GM21515 (cell line): ENCODE data around the gene KNDC1.
"Not testable (repeated sequence)": the region's sequence is repeated elsewhere in the genome, so short reads cannot be mapped to it uniquely, and the experiment has no call there.

Experiments
- ATAC-seq: cut with Tn5 transposase; IDR thresholded peaks from one replicate; pipeline ENCODE4 v1.9.1; 2021; ENCODE audit not compliant: unreplicated experiment

KNDC1 gene

GRCh38 chr10:133159950-133160825 lies at the start of gene KNDC1:
TSS of gene KNDC1 (plus strand) at chr10:133160219. CDS start at chr10:133160468, 249 bp downstream.
- no peak for ATAC-seq

- ATAC-seq: no peak
Observed at GRCh38 chr10:133110609-133111275, 49.3 kb upstream of the KNDC1 start.

- ATAC-seq: not testable (repeated sequence)
Observed at GRCh38 chr10:133111640-133112039, 48.4 kb upstream of the KNDC1 start.

GRCh38 chr10:133113146-133113830 lies 46.7 kb upstream of the KNDC1 start:
- ATAC-seq: no peak

- ATAC-seq: no peak
Observed at GRCh38 chr10:133113847-133114246, 46.2 kb upstream of the KNDC1 start.

GRCh38 chr10:133114251-133114650 lies 45.8 kb upstream of the KNDC1 start:
- ATAC-seq: no peak

- no peak for ATAC-seq
Observed at GRCh38 chr10:133114726-133115452, 45.1 kb upstream of the KNDC1 start.

- ATAC-seq: no peak
Observed at GRCh38 chr10:133115453-133115842, 44.6 kb upstream of the KNDC1 start.

- ATAC-seq: no peak
Observed at GRCh38 chr10:133115976-133116375, 44.0 kb upstream of the KNDC1 start.

- no peak for ATAC-seq
Observed at GRCh38 chr10:133116455-133116854, 43.6 kb upstream of the KNDC1 start.

GRCh38 chr10:133117036-133117687 lies 42.9 kb upstream of the KNDC1 start:
- ATAC-seq: no peak

- no peak for ATAC-seq
Observed at GRCh38 chr10:133117688-133118071, 42.3 kb upstream of the KNDC1 start.

- ATAC-seq: no peak
Observed at GRCh38 chr10:133121479-133121878, 38.5 kb upstream of the KNDC1 start.

GRCh38 chr10:133122171-133122935 lies 37.7 kb upstream of the KNDC1 start:
- ATAC-seq: no peak

- ATAC-seq: no peak
Observed at GRCh38 chr10:133123050-133123745, 36.8 kb upstream of the KNDC1 start.

- ATAC-seq: no peak
Observed at GRCh38 chr10:133123746-133124356, 36.2 kb upstream of the KNDC1 start.

- ATAC-seq: no peak
Observed at GRCh38 chr10:133124357-133125211, 35.4 kb upstream of the KNDC1 start.

- ATAC-seq: no peak
Observed at GRCh38 chr10:133125901-133126300, 34.1 kb upstream of the KNDC1 start.
